ENCODE results near the gene KLK12.

GRCh38 chr19:51000426-51000825 lies 34.4 kb downstream of the KLK12 start:
- TF ChIP-seq CTCF (IDR thresholded peaks at IDR 0.05; ENCODE audit: extremely low read depth in 1 of 2, insufficient read depth in 1 of 2, low read depth in 1 of 2, low read length in 2 of 2), result no peak
- no peak for TF ChIP-seq POLR2A (IDR thresholded peaks at IDR 0.05; ENCODE audit: low read depth, low read length)
- TF ChIP-seq FOS (IDR thresholded peaks at IDR 0.05; ENCODE audit: borderline replicate concordance, insufficient read depth, low read length), result no peak
- TF ChIP-seq MAX (IDR thresholded peaks at IDR 0.05; ENCODE audit: insufficient read depth, insufficient read length), result no peak
- TF ChIP-seq POLR2AphosphoS5 (IDR thresholded peaks at IDR 0.05; ENCODE audit: insufficient read depth, low read depth, low read length), result no peak
- no peak for TF ChIP-seq JUN (IDR thresholded peaks at IDR 0.05; ENCODE audit: borderline replicate concordance, insufficient read depth, insufficient read length, low read depth)

Data from endothelial cell of umbilical vein (primary cell).